H9 (cell line): ENCODE results near the gene SPEF2. TPM values are rescaled to one million over a fixed set of nuclear protein-coding genes. Genes with fewer than 3 reads are reported as not detected.

ENCODE experiments used
- DNase-seq: peaks from one replicate; pipeline ENCODE4 v3.0.0-alpha.2; 2017
- H2AFZ ChIP-seq: one replicate; pipeline ENCODE4 v1.6.1; 2013; ENCODE audit warnings: mild to moderate bottlenecking, low read length, control low read depth, moderate library complexity
- H2AK5ac ChIP-seq: 2 replicates; pipeline ENCODE4 v1.6.1; 2013; ENCODE audit warnings: low read length, control low read depth, mixed read lengths; ENCODE audit not compliant: insufficient read length
- H2BK120ac ChIP-seq: one replicate; pipeline ENCODE4 v1.6.1; 2013; ENCODE audit warnings: low read depth, mild to moderate bottlenecking, low read length, control low read depth, inconsistent platforms; ENCODE audit not compliant: poor library complexity, severe bottlenecking
- H2BK12ac ChIP-seq: 2 replicates; pipeline ENCODE4 v1.6.1; 2013; ENCODE audit warnings: low read length, control low read depth, mixed read lengths, low read depth; ENCODE audit not compliant: insufficient read length
- H2BK15ac ChIP-seq: 2 replicates; pipeline ENCODE4 v1.6.1; 2013; ENCODE audit warnings: low read depth, low read length, control low read depth
- H2BK20ac ChIP-seq: one replicate; pipeline ENCODE4 v1.6.1; 2013; ENCODE audit warnings: low read depth, mild to moderate bottlenecking, low read length, control low read depth, inconsistent platforms; ENCODE audit not compliant: poor library complexity, severe bottlenecking
- H2BK5ac ChIP-seq: 2 replicates; pipeline ENCODE4 v1.6.1; 2013; ENCODE audit warnings: low read length, control low read depth, mixed read lengths; ENCODE audit not compliant: insufficient read length
- H3K14ac ChIP-seq: 2 replicates; pipeline ENCODE4 v1.6.1; 2013; ENCODE audit warnings: low read length, control low read depth; ENCODE audit not compliant: insufficient read depth
- H3K18ac ChIP-seq: 2 replicates; pipeline ENCODE4 v1.6.1; 2013; ENCODE audit warnings: low read depth, mild to moderate bottlenecking, mixed read lengths, low read length, control low read depth; ENCODE audit not compliant: insufficient read length
- H3K23ac ChIP-seq: 2 replicates; pipeline ENCODE4 v1.6.1; 2013; ENCODE audit warnings: low read length, control low read depth, mixed read lengths, low read depth; ENCODE audit not compliant: insufficient read length
- H3K23me2 ChIP-seq: 2 replicates; pipeline ENCODE4 v1.6.1; 2013; ENCODE audit warnings: low read depth, mild to moderate bottlenecking, mixed read lengths, low read length, control low read depth; ENCODE audit not compliant: insufficient read length, poor library complexity, severe bottlenecking
- H3K27ac ChIP-seq: 2 replicates; pipeline ENCODE4 v1.5.1; 2013; ENCODE audit warnings: low read length, control low read depth, mixed read lengths, low read depth; ENCODE audit not compliant: insufficient read length
- H3K27me3 ChIP-seq: 2 replicates; pipeline ENCODE4 v1.6.1; 2013; ENCODE audit warnings: low read length, control low read depth, inconsistent platforms; ENCODE audit not compliant: insufficient read depth
- H3K4ac ChIP-seq: 2 replicates; pipeline ENCODE4 v1.6.1; 2013; ENCODE audit warnings: low read depth, mild to moderate bottlenecking, control low read depth, inconsistent platforms, low read length, moderate library complexity
- H3K4me1 ChIP-seq: 2 replicates; pipeline ENCODE4 v1.6.1; 2013; ENCODE audit warnings: low read length, control low read depth, inconsistent platforms; ENCODE audit not compliant: insufficient read depth
- H3K4me2 ChIP-seq: 2 replicates; pipeline ENCODE4 v1.6.1; 2013; ENCODE audit warnings: low read length, control low read depth, mixed read lengths; ENCODE audit not compliant: insufficient read length, insufficient read depth
- H3K56ac ChIP-seq: 2 replicates; pipeline ENCODE4 v1.6.1; 2013; ENCODE audit warnings: low read depth, mild to moderate bottlenecking, mixed read lengths, low read length, control low read depth; ENCODE audit not compliant: insufficient read length
- H3K79me1 ChIP-seq: 2 replicates; pipeline ENCODE4 v1.6.1; 2013; ENCODE audit warnings: low read depth, mild to moderate bottlenecking, moderate library complexity, low read length, control low read depth, inconsistent platforms; ENCODE audit not compliant: insufficient read depth, poor library complexity, severe bottlenecking
- H3K79me2 ChIP-seq: 2 replicates; pipeline ENCODE4 v1.6.1; 2013; ENCODE audit warnings: low read length, control low read depth, inconsistent platforms; ENCODE audit not compliant: insufficient read depth
- H3K9ac ChIP-seq: 2 replicates; pipeline ENCODE4 v1.6.1; 2013; ENCODE audit warnings: low read length, control low read depth, mixed read lengths; ENCODE audit not compliant: insufficient read length; ENCODE audit errors: extremely low read depth
- H3K9me3 ChIP-seq: one replicate; pipeline ENCODE4 v1.6.1; 2013; ENCODE audit warnings: low read depth, low read length, inconsistent platforms; ENCODE audit not compliant: control insufficient read depth
- H3T11ph ChIP-seq: one replicate; pipeline ENCODE4 v1.6.1; 2013; ENCODE audit warnings: mild to moderate bottlenecking, low read length, control low read depth, inconsistent platforms
- H4K20me1 ChIP-seq: one replicate; pipeline ENCODE4 v1.6.1; 2013; ENCODE audit not compliant: control insufficient read depth, insufficient read length, insufficient read depth
- H4K5ac ChIP-seq: 2 replicates; pipeline ENCODE4 v1.6.1; 2013; ENCODE audit warnings: low read depth, mild to moderate bottlenecking, mixed read lengths, low read length, control low read depth; ENCODE audit not compliant: insufficient read length
- H4K8ac ChIP-seq: replicated peaks from 2 replicates; pipeline ENCODE4 v1.6.1; 2013; ENCODE audit warnings: low read length, control low read depth, mixed read lengths, low read depth; ENCODE audit not compliant: insufficient read length
- H4K91ac ChIP-seq: 2 replicates; pipeline ENCODE4 v1.6.1; 2013; ENCODE audit warnings: low read depth, mild to moderate bottlenecking, moderate library complexity, mixed read lengths, low read length, control low read depth; ENCODE audit not compliant: insufficient read length
- H3K27ac Mint-ChIP-seq, 3 experiments: 2 replicates in 2 of 3; 3 replicates in 1 of 3; pipeline ENCODE4 v1.8.0; 2020 to 2021; ENCODE audit warnings: mixed read lengths in 3 of 3, mild to moderate bottlenecking in 1 of 3, moderate library complexity in 1 of 3
- H3K27me3 Mint-ChIP-seq: 2 replicates; pipeline ENCODE4 v1.8.0; 2021; ENCODE audit warnings: low read depth, mild to moderate bottlenecking, moderate library complexity, mixed read lengths
- H3K36me3 Mint-ChIP-seq, 3 experiments: 2 replicates in 2 of 3; 3 replicates in 1 of 3; pipeline ENCODE4 v1.8.0; 2020 to 2021; ENCODE audit warnings: low read depth in 3 of 3, mixed read lengths in 3 of 3; ENCODE audit not compliant: insufficient read depth in 1 of 3
- H3K4me1 Mint-ChIP-seq, 2 experiments: 2 replicates each; pipeline ENCODE4 v1.8.0; 2020; ENCODE audit warnings: mixed read lengths in 2 of 2
- H3K4me3 Mint-ChIP-seq, 2 experiments: 2 replicates in 1 of 2; 3 replicates in 1 of 2; pipeline ENCODE4 v1.8.0; 2020 to 2021; ENCODE audit warnings: mild to moderate bottlenecking in 2 of 2, mixed read lengths in 2 of 2, moderate library complexity in 1 of 2
- H3K9me3 Mint-ChIP-seq, 2 experiments: 2 replicates in 1 of 2; 3 replicates in 1 of 2; pipeline ENCODE4 v1.8.0; 2020; ENCODE audit warnings: mild to moderate bottlenecking in 2 of 2, mixed read lengths in 2 of 2, moderate library complexity in 1 of 2
- total RNA-seq: library from RNA; stranded (reverse); gene quantifications from 2 replicates; pipeline ENCODE4 v1.2.1, GENCODE V29; 2021
- TF ChIP-seq, protein P1 (sequence below): fragments of 200-600 bp; sonication (generic); conservative IDR thresholded peaks from 3 replicates; pipeline ENCODE4 v1.8.0; 2021; ENCODE audit warnings: antibody characterized with exemption, mild to moderate bottlenecking

The SPEF2 gene
- total RNA-seq, 1 experiment from 2014 or later: 1.0 TPM

DNA sequence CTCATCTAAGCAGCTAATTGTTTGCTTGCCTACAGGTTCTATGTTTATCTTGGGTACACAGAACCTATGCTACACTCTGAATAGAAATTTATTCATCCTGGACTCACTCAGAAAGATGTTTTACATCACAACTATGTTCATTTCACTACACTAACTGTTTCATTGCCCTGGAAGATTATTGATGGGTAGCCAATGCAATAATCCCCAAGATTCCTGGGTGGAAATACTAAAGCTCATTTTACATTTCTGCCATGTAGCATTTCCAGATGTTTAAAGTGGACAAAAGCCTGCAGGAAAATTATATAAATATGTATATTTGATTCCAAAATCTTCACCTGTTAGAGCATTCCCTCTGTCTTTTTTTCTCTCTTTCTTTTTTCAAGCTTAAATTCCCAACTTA is 187.2 kb downstream of the SPEF2 start:
- Mint-ChIP-seq H3K4me1 (peaks cover 6 to 7% of the 10 kb centered on the region in 2 experiments; a peak in 2 of 4 replicates), H3K27me3 (peaks cover 3% of the 10 kb centered on the region), H3K4me3 (no peak overlapping the region), H3K9me3 (no peaks in the 10 kb centered on the region), H3K27ac (no peak overlapping the region), H3K36me3 (no peaks in the 10 kb centered on the region)
- H3K9me3 ChIP-seq: no peaks in the 10 kb centered on the region
- no peaks in the 10 kb centered on the region for H3K79me1 ChIP-seq
- no peak overlapping the region for H2BK12ac ChIP-seq
- no peaks in the 10 kb centered on the region for H3K79me2 ChIP-seq
- no peak overlapping the region for H4K8ac ChIP-seq
- no peak overlapping the region for H3K9ac ChIP-seq
- H3K23me2 ChIP-seq: no peaks in the 10 kb centered on the region
- no peak overlapping the region for H3K56ac ChIP-seq
- TF ChIP-seq, protein P1, sequence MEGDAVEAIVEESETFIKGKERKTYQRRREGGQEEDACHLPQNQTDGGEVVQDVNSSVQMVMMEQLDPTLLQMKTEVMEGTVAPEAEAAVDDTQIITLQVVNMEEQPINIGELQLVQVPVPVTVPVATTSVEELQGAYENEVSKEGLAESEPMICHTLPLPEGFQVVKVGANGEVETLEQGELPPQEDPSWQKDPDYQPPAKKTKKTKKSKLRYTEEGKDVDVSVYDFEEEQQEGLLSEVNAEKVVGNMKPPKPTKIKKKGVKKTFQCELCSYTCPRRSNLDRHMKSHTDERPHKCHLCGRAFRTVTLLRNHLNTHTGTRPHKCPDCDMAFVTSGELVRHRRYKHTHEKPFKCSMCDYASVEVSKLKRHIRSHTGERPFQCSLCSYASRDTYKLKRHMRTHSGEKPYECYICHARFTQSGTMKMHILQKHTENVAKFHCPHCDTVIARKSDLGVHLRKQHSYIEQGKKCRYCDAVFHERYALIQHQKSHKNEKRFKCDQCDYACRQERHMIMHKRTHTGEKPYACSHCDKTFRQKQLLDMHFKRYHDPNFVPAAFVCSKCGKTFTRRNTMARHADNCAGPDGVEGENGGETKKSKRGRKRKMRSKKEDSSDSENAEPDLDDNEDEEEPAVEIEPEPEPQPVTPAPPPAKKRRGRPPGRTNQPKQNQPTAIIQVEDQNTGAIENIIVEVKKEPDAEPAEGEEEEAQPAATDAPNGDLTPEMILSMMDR: no peak
- H2AFZ ChIP-seq: no peak overlapping the region
- H3K27ac ChIP-seq: no peak overlapping the region
- H3K27me3 ChIP-seq: no peaks in the 10 kb centered on the region
- H3K18ac ChIP-seq: no peak overlapping the region
- H2BK5ac ChIP-seq: no peak overlapping the region
- H3K4ac ChIP-seq: no peak overlapping the region
- no peaks in the 10 kb centered on the region for H3K4me1 ChIP-seq
- H2BK120ac ChIP-seq: no peak overlapping the region
- no peak overlapping the region for H3K23ac ChIP-seq
- no peak overlapping the region for H2BK20ac ChIP-seq
- H3K14ac ChIP-seq: no peak overlapping the region
- H2AK5ac ChIP-seq: no peak overlapping the region
- H4K5ac ChIP-seq: no peak overlapping the region
- H4K91ac ChIP-seq: no peak overlapping the region
- no peak for DNase-seq
- no peak overlapping the region for H3K4me2 ChIP-seq
- H4K20me1 ChIP-seq: no peaks in the 10 kb centered on the region
- H3T11ph ChIP-seq: no peak overlapping the region
- H2BK15ac ChIP-seq: no peak overlapping the region
